H1 (cell line): ENCODE results near the gene CSTF2T. TPM values are rescaled to one million over a fixed set of nuclear protein-coding genes. Genes with fewer than 3 reads are reported as not detected.

Experiments used
- CTCF ChIA-PET: fragments of 300-600 bp; sonication (Branson Sonifier 250); formaldehyde crosslinking; loops from one replicate; lab custom pipeline; 2021; ENCODE audit not compliant: partially characterized antibody; lab: Charles Lee
- POLR2A ChIA-PET: fragments of 300-600 bp; sonication (Branson Sonifier 250); formaldehyde crosslinking; loops from one replicate; lab custom pipeline; 2021; ENCODE audit warnings: inconsistent platforms; ENCODE audit not compliant: partially characterized antibody; lab: Charles Lee
- DNase-seq, 2 experiments: peaks; one replicate each; pipeline versions ENCODE4 v3.0.0 to v3.0.0-alpha.2; 2010 to 2022; ENCODE audit warnings: low spot score in 2 of 2, low read depth in 1 of 2, mixed read lengths in 1 of 2
- FAIRE-seq: peaks from 2 replicates; lab custom pipeline; 2011; peaks lifted over from hg19 to GRCh38; lab: Jason Lieb, UNC
- H2AFZ ChIP-seq: 2 replicates; pipeline ENCODE4 v1.8.1; 2012; ENCODE audit warnings: low read length, inconsistent platforms
- H2AK5ac ChIP-seq: 2 replicates; pipeline ENCODE4 v1.6.1; 2013; ENCODE audit warnings: low read depth, low read length
- H2BK120ac ChIP-seq: replicated peaks from 2 replicates; pipeline ENCODE3; 2013; ENCODE audit warnings: low read depth, low read length, inconsistent platforms
- H2BK12ac ChIP-seq: 2 replicates; pipeline ENCODE4 v1.6.1; 2013; ENCODE audit warnings: low read depth, low read length
- H2BK15ac ChIP-seq: 2 replicates; pipeline ENCODE4 v1.6.1; 2013; ENCODE audit warnings: low read length
- H2BK20ac ChIP-seq: 2 replicates; pipeline ENCODE4 v1.6.1; 2013; ENCODE audit warnings: low read length
- H2BK5ac ChIP-seq: 2 replicates; pipeline ENCODE4 v1.6.1; 2013; ENCODE audit warnings: low read depth, low read length
- H3K14ac ChIP-seq: 2 replicates; pipeline ENCODE4 v1.6.1; 2013; ENCODE audit warnings: inconsistent platforms; ENCODE audit not compliant: insufficient read length
- H3K18ac ChIP-seq: 2 replicates; pipeline ENCODE4 v1.6.1; 2013; ENCODE audit warnings: low read length; ENCODE audit errors: extremely low read depth
- H3K23ac ChIP-seq: 2 replicates; pipeline ENCODE4 v1.6.1; 2013; ENCODE audit warnings: inconsistent platforms; ENCODE audit not compliant: insufficient read length
- H3K23me2 ChIP-seq: 2 replicates; pipeline ENCODE4 v1.6.1; 2013; ENCODE audit warnings: low read depth, low read length
- H3K27ac ChIP-seq: 2 replicates; pipeline ENCODE4 v1.6.1; 2011; ENCODE audit warnings: low read depth, low read length, inconsistent platforms
- H3K27me3 ChIP-seq, 4 experiments: replicated peaks in 1 of 4; 1 replicate in 1 of 4; 2 replicates in 3 of 4; pipeline versions ENCODE4 v1.6.1 to v1.8.1; 2011 to 2013; ENCODE audit warnings: low read length in 3 of 4, mild to moderate bottlenecking in 3 of 4, inconsistent platforms in 2 of 4, mixed read lengths in 2 of 4, moderate library complexity in 1 of 4; ENCODE audit not compliant: control insufficient read depth in 3 of 4, insufficient read depth in 3 of 4; ENCODE audit errors: extremely low read depth in 1 of 4
- H3K36me3 ChIP-seq, 4 experiments: 2 replicates each; pipeline versions ENCODE4 v1.6.1 to v1.8.1; 2011 to 2013; ENCODE audit warnings: mild to moderate bottlenecking in 4 of 4, low read length in 3 of 4, moderate library complexity in 2 of 4, control low read depth in 1 of 4, inconsistent platforms in 1 of 4; ENCODE audit not compliant: insufficient read depth in 4 of 4, control insufficient read depth in 2 of 4
- H3K4ac ChIP-seq: replicated peaks from 2 replicates; pipeline ENCODE3; 2013; ENCODE audit warnings: low read length, low read depth, mixed read lengths, inconsistent platforms; ENCODE audit not compliant: insufficient read length
- H3K4me1 ChIP-seq, 4 experiments: replicated peaks in 1 of 4; 1 replicate in 1 of 4; 2 replicates in 3 of 4; pipeline versions ENCODE4 v1.6.1 to v1.8.1; 2011 to 2013; ENCODE audit warnings: low read length in 3 of 4, inconsistent platforms in 2 of 4, mixed read lengths in 1 of 4; ENCODE audit not compliant: insufficient read depth in 4 of 4, control insufficient read depth in 3 of 4
- H3K4me2 ChIP-seq, 2 experiments: 2 replicates each; pipeline versions ENCODE4 v1.6.1 to v1.8.1; 2011 to 2013; ENCODE audit warnings: low read depth in 2 of 2, low read length in 2 of 2, control low read depth in 1 of 2, inconsistent platforms in 1 of 2, mild to moderate bottlenecking in 1 of 2; ENCODE audit not compliant: insufficient read depth in 1 of 2
- H3K4me3 ChIP-seq, 4 experiments: fragments of 200-600, 300-600 bp in 1 of 4; sonication (generic), shearing (Covaris generic), sonication (Bioruptor Twin) in 1 of 4; 2 replicates each; pipeline versions ENCODE4 v1.5.1 to v1.8.1; 2011 to 2016; ENCODE audit warnings: low read length in 4 of 4, low read depth in 3 of 4, control low read depth in 2 of 4, inconsistent platforms in 2 of 4, mild to moderate bottlenecking in 2 of 4, mixed read lengths in 1 of 4, moderate library complexity in 1 of 4; ENCODE audit not compliant: insufficient read depth in 2 of 4; ENCODE audit errors: extremely low read depth in 1 of 4
- H3K56ac ChIP-seq: replicated peaks from 2 replicates; pipeline ENCODE3; 2013; ENCODE audit warnings: low read depth, mild to moderate bottlenecking, mixed read lengths, low read length, inconsistent platforms; ENCODE audit not compliant: insufficient read length
- H3K79me1 ChIP-seq: 2 replicates; pipeline ENCODE4 v1.6.1; 2013; ENCODE audit warnings: low read depth, low read length, control low read depth
- H3K79me2 ChIP-seq, 2 experiments: 2 replicates each; pipeline versions ENCODE4 v1.6.1 to v1.8.1; 2012 to 2013; ENCODE audit warnings: low read length in 2 of 2, mild to moderate bottlenecking in 2 of 2, inconsistent platforms in 1 of 2; ENCODE audit not compliant: insufficient read depth in 2 of 2, control insufficient read depth in 1 of 2
- H3K9ac ChIP-seq, 4 experiments: replicated peaks in 1 of 4; 1 replicate in 1 of 4; 2 replicates in 3 of 4; pipeline versions ENCODE4 v1.6.1 to v1.8.1; 2011 to 2013; ENCODE audit warnings: low read depth in 3 of 4, low read length in 3 of 4, control low read depth in 2 of 4, mild to moderate bottlenecking in 2 of 4, moderate library complexity in 2 of 4, inconsistent platforms in 1 of 4; ENCODE audit errors: extremely low read depth in 1 of 4
- H3K9me3 ChIP-seq, 2 experiments: 2 replicates each; pipeline versions ENCODE4 v1.6.1 to v1.8.1; 2012 to 2013; ENCODE audit warnings: mild to moderate bottlenecking in 2 of 2, moderate library complexity in 2 of 2, control low read depth in 1 of 2, inconsistent platforms in 1 of 2, low read depth in 1 of 2, low read length in 1 of 2, mixed read lengths in 1 of 2; ENCODE audit not compliant: insufficient read depth in 2 of 2
- H4K20me1 ChIP-seq, 2 experiments: replicated peaks in 1 of 2; 2 replicates each; pipeline versions ENCODE3 to v1.8.1; 2011 to 2013; ENCODE audit warnings: inconsistent platforms in 2 of 2, low read length in 2 of 2, mild to moderate bottlenecking in 1 of 2; ENCODE audit not compliant: insufficient read depth in 2 of 2, control insufficient read depth in 1 of 2
- H4K5ac ChIP-seq: 2 replicates; pipeline ENCODE4 v1.6.1; 2013; ENCODE audit warnings: low read length, low read depth, mixed read lengths, inconsistent platforms; ENCODE audit not compliant: insufficient read length
- H4K8ac ChIP-seq: 2 replicates; pipeline ENCODE4 v1.8.0; 2013; ENCODE audit warnings: mild to moderate bottlenecking, moderate library complexity, low read length, inconsistent platforms; ENCODE audit not compliant: insufficient read depth; ENCODE audit errors: extremely low read depth
- H4K91ac ChIP-seq: replicated peaks from 2 replicates; pipeline ENCODE3; 2013; ENCODE audit warnings: low read length, mixed read lengths, inconsistent platforms; ENCODE audit not compliant: insufficient read length
- ASH2L ChIP-seq: fragments of 200-600, 300-600 bp; sonication (generic); IDR thresholded peaks from one replicate; pipeline ENCODE4 v1.7.1; 2017; ENCODE audit warnings: low read length
- EGR1 ChIP-seq: IDR thresholded peaks from 2 replicates; pipeline ENCODE4 v1.6.1; 2011; ENCODE audit warnings: low read depth, low read length, borderline replicate concordance
- EZH2 ChIP-seq: fragments of 200-600 bp; sonication (generic); IDR thresholded peaks from 2 replicates; pipeline ENCODE4 v1.7.1; 2012; ENCODE audit warnings: low read depth, mild to moderate bottlenecking, moderate library complexity, low read length, inconsistent platforms; ENCODE audit not compliant: severe bottlenecking
- KDM5A ChIP-seq: fragments of 200-600 bp; IDR thresholded peaks from 2 replicates; pipeline ENCODE4 v1.7.1; 2012; ENCODE audit warnings: mild to moderate bottlenecking, low read length, inconsistent platforms, mixed read lengths
- MAFK ChIP-seq: IDR thresholded peaks from 2 replicates; pipeline ENCODE4 v1.6.1; 2012; ENCODE audit warnings: low read depth, mild to moderate bottlenecking, improper control_type of control experiment, low read length
- MAX ChIP-seq: IDR thresholded peaks from 2 replicates; pipeline ENCODE4 v1.6.1; 2012; ENCODE audit warnings: inconsistent platforms
- POLR2A ChIP-seq, 2 experiments: IDR thresholded peaks; 1 replicate in 1 of 2; 2 replicates in 1 of 2; pipeline ENCODE4 v1.6.1; 2011; ENCODE audit warnings: low read depth in 2 of 2, low read length in 2 of 2, mild to moderate bottlenecking in 2 of 2; ENCODE audit errors: control extremely low read depth in 1 of 2
- POLR2AphosphoS5 ChIP-seq: IDR thresholded peaks from 2 replicates; pipeline ENCODE4 v1.6.1; 2011; ENCODE audit warnings: low read depth, low read length
- RAD21 ChIP-seq, 2 experiments: IDR thresholded peaks in 1 of 2; conservative IDR thresholded peaks in 1 of 2; 2 replicates each; pipeline ENCODE4 v1.6.1; 2011; ENCODE audit warnings: low read depth in 2 of 2, low read length in 2 of 2, improper control_type of control experiment in 1 of 2, inconsistent platforms in 1 of 2, mild to moderate bottlenecking in 1 of 2, moderate library complexity in 1 of 2
- RXRA ChIP-seq: IDR thresholded peaks from 2 replicates; pipeline ENCODE4 v1.6.1; 2011; ENCODE audit warnings: low read depth, mild to moderate bottlenecking, low read length, moderate library complexity; ENCODE audit not compliant: insufficient read depth
- SIX5 ChIP-seq: IDR thresholded peaks from 2 replicates; pipeline ENCODE4 v1.6.1; 2011; ENCODE audit warnings: mild to moderate bottlenecking, low read depth, low read length
- SP2 ChIP-seq: IDR thresholded peaks from 2 replicates; pipeline ENCODE4 v1.6.1; 2012; ENCODE audit warnings: mild to moderate bottlenecking, low read length, inconsistent platforms
- SUZ12 ChIP-seq: fragments of 200-600 bp; sonication (generic); IDR thresholded peaks from 2 replicates; pipeline ENCODE4 v1.6.1; 2012; ENCODE audit warnings: mild to moderate bottlenecking, inconsistent platforms, low read length, moderate library complexity, mixed read lengths
- TEAD4 ChIP-seq: IDR thresholded peaks from 2 replicates; pipeline ENCODE4 v1.6.1; 2012; ENCODE audit warnings: low read depth, low read length, inconsistent platforms, mixed read lengths
- USF2 ChIP-seq: IDR thresholded peaks from 2 replicates; pipeline ENCODE4 v1.6.1; 2011; ENCODE audit warnings: low read length, improper control_type of control experiment
- polyA plus RNA-seq, 7 experiments: library from polyadenylated mRNA; depleted of rRNA in 3 of 7; stranded (reverse) in 5 of 7; unstranded in 2 of 7; fragments of >200 nt in 5 of 7; fragments of 200-250 nt in 2 of 7; gene quantifications; 1 replicate in 5 of 7; 2 replicates in 1 of 7; 4 replicates in 1 of 7; pipeline versions ENCODE4 v1.2.1 to v1.2.3, GENCODE V29; 2011 to 2013; ENCODE audit warnings: missing spikeins in 2 of 7, mixed read lengths in 2 of 7
- total RNA-seq: library from RNA; stranded (reverse); fragmentation: NEBNext Ultra II Directional; extraction: Animal tissue kit (Norgen Biotek cat#: 25700); gene quantifications from 2 replicates; pipeline ENCODE4 v1.2.1, GENCODE V29; 2021

Gene CSTF2T
- total and polyA plus RNA-seq, 2 of the 8 experiments (the other 6 are each of a cell fraction or from before 2014, with no cell fraction given): 9.4 to 32.4 TPM

GRCh38 chr10:51653025-51653424, 46.4 kb downstream of the CSTF2T start:
- Histone ChIP-seq H3K9me3 (no peaks in the 10 kb centered on the region), H3K4me3 (no peak overlapping the region), H2BK15ac (no peak overlapping the region), H4K5ac (no peak overlapping the region), H4K91ac (no peak overlapping the region), H3K4me1 (no peaks in the 10 kb centered on the region), H2BK20ac (no peak overlapping the region), H3K27me3 (no peaks in the 10 kb centered on the region), H3K27ac (no peak overlapping the region), H3K79me1 (no peaks in the 10 kb centered on the region), H3K4me2 (no peak overlapping the region), H3K36me3 (no peaks in the 10 kb centered on the region), H2BK120ac (no peak overlapping the region), H3K79me2 (no peaks in the 10 kb centered on the region), H3K9ac (no peak overlapping the region), H3K23me2 (no peaks in the 10 kb centered on the region), H2AK5ac (no peak overlapping the region), H4K20me1 (no peaks in the 10 kb centered on the region), H2AFZ (no peak overlapping the region), H2BK5ac (no peak overlapping the region), H4K8ac (no peak overlapping the region), H3K18ac (no peak overlapping the region), H3K56ac (no peak overlapping the region), H3K14ac (no peak overlapping the region), H3K23ac (no peak overlapping the region), H2BK12ac (no peak overlapping the region), H3K4ac (no peak overlapping the region)
- FAIRE-seq (no peak), DNase-seq (no peak)
- POLR2A ChIA-PET: no interaction called here
- CTCF ChIA-PET: interaction anchor here (1.0 kb wide), 1 partner anchor 836 kb away, joined by 3 read pairs; no protein-coding TSS in a partner anchor
- TF ChIP-seq POLR2A (IDR thresholded peaks at IDR 0.05; ENCODE audit: control extremely low read depth in 1 of 2, low read depth in 2 of 2, low read length in 2 of 2) (no peak), SP2 (no peak), EGR1 (no peak), EZH2 (no peak), ASH2L (no peak), MAFK (no peak), SUZ12 (no peak), MAX (no peak), KDM5A (no peak), RAD21 (IDR thresholded peaks at IDR 0.05 in 1 of 2, conservative IDR thresholded peaks at IDR 0.05 in 1 of 2; ENCODE audit: low read depth in 2 of 2, low read length in 2 of 2) (no peak), SIX5 (no peak), TEAD4 (no peak), USF2 (no peak), POLR2AphosphoS5 (no peak), RXRA (no peak)
